K562 (cell line): ENCODE results near the gene CD22. TPM values are rescaled to one million over a fixed set of nuclear protein-coding genes. Genes with fewer than 3 reads are reported as not detected.
A peak's percentile ranks its signal among the peaks of the same experiment; 100 is the strongest.
"Not testable (repeated sequence)": the region's sequence is repeated elsewhere in the genome, so short reads cannot be mapped to it uniquely, and the experiment has no call there.

Source experiments
- ATAC-seq: fragments of 200-7000 bp; cut with Tn5 transposase; 3 replicates; pipeline ENCODE4 v1.9.1; 2020; ENCODE audit warnings: moderate library complexity
- BruUV-seq: library from RNA; stranded (reverse); fragments of 400-500 nt; replicated peaks from 2 replicates; lab custom pipeline; 2021; lab: Mats Ljungman, UMichigan
- CTCF ChIA-PET: fragments of 300-600 bp; formaldehyde crosslinking; extraction: SDS; loops from one replicate; lab custom pipeline; 2021; ENCODE audit warnings: low intra/inter-chr PET ratio; lab: Yijun Ruan, JAX
- POLR2A ChIA-PET: fragments of 300-600, 350-650 bp; sonication (Branson Sonifier 250); formaldehyde crosslinking; extraction: SDS; loops from one replicate; lab custom pipeline; 2021; ENCODE audit warnings: antibody characterized with exemption, inconsistent platforms; lab: Yijun Ruan, JAX
- DNase-seq, 4 experiments: peaks; one replicate each; pipeline versions ENCODE4 v3.0.0 to v3.0.0-alpha.2; 2011 to 2018; ENCODE audit warnings: low spot score in 3 of 4, mixed read lengths in 3 of 4; ENCODE audit errors: extremely low read depth in 1 of 4
- FAIRE-seq: peaks from 2 replicates; lab custom pipeline; 2011; peaks lifted over from hg19 to GRCh38; lab: Jason Lieb, UNC
- H2AFZ ChIP-seq: 2 replicates; pipeline ENCODE4 v1.6.0; 2011; ENCODE audit warnings: low read depth, low read length, control low read depth, inconsistent platforms
- H3K27ac ChIP-seq: fragments of 200-600 bp; 3 replicates; pipeline ENCODE4 v1.8.0; 2011; ENCODE audit warnings: low read depth, mild to moderate bottlenecking, control low read depth, inconsistent platforms, low read length, moderate library complexity, mixed read lengths; ENCODE audit errors: extremely low read depth
- H3K27me3 ChIP-seq, 2 experiments: fragments of 300-600 bp in 1 of 2; 2 replicates in 1 of 2; 3 replicates in 1 of 2; pipeline versions ENCODE4 v1.6.0 to v1.8.0; 2011; ENCODE audit warnings: inconsistent platforms in 2 of 2, low read length in 2 of 2, mild to moderate bottlenecking in 1 of 2, mixed read lengths in 1 of 2, moderate library complexity in 1 of 2; ENCODE audit not compliant: control insufficient read depth in 2 of 2, insufficient read depth in 2 of 2
- H3K36me3 ChIP-seq: fragments of 300-600 bp; 3 replicates; pipeline ENCODE4 v1.8.0; 2011; ENCODE audit warnings: mild to moderate bottlenecking, low read length, inconsistent platforms; ENCODE audit not compliant: control insufficient read depth, insufficient read depth
- H3K4me1 ChIP-seq, 2 experiments: fragments of 200-600 bp in 1 of 2; replicated peaks in 1 of 2; 2 replicates in 1 of 2; 3 replicates in 1 of 2; pipeline versions ENCODE4 v1.5.1 to v1.8.0; 2011; ENCODE audit warnings: inconsistent platforms in 2 of 2, low read length in 2 of 2, mild to moderate bottlenecking in 1 of 2, mixed read lengths in 1 of 2, moderate library complexity in 1 of 2; ENCODE audit not compliant: control insufficient read depth in 2 of 2, insufficient read depth in 2 of 2
- H3K4me2 ChIP-seq: 2 replicates; pipeline ENCODE4 v1.6.1; 2011; ENCODE audit warnings: low read length, control low read depth, inconsistent platforms, mixed read lengths; ENCODE audit not compliant: insufficient read depth
- H3K4me3 ChIP-seq: fragments of 200-600 bp; sonication (generic), shearing (Covaris generic); 2 replicates; pipeline ENCODE4 v1.5.1; 2016; ENCODE audit warnings: control low read depth, inconsistent platforms
- H3K79me2 ChIP-seq: fragments of 200-600 bp; 3 replicates; pipeline ENCODE4 v1.8.0; 2011; ENCODE audit warnings: low read length, inconsistent platforms; ENCODE audit not compliant: control insufficient read depth, insufficient read depth
- H3K9ac ChIP-seq, 2 experiments: 2 replicates each; pipeline versions ENCODE4 v1.6.0 to v1.6.1; 2011; ENCODE audit warnings: low read depth in 2 of 2, low read length in 2 of 2, control low read depth in 1 of 2, inconsistent platforms in 1 of 2, mild to moderate bottlenecking in 1 of 2, mixed read lengths in 1 of 2; ENCODE audit not compliant: insufficient read depth in 1 of 2
- H3K9me1 ChIP-seq: one replicate; pipeline ENCODE4 v1.6.0; 2011; ENCODE audit warnings: inconsistent platforms, mild to moderate bottlenecking, low read length, moderate library complexity; ENCODE audit not compliant: control insufficient read depth, insufficient read depth
- H3K9me3 ChIP-seq: replicated peaks from 2 replicates; pipeline ENCODE4 v1.5.1; 2011; ENCODE audit warnings: low read depth, low read length, inconsistent platforms; ENCODE audit not compliant: control insufficient read depth, insufficient read depth
- H4K20me1 ChIP-seq: replicated peaks from 2 replicates; pipeline ENCODE4 v1.6.1; 2011; ENCODE audit warnings: low read length, inconsistent platforms, mixed read lengths; ENCODE audit not compliant: control insufficient read depth, insufficient read depth
- CEBPB ChIP-seq: fragments of 450-650 bp; IDR thresholded peaks from 2 replicates; pipeline ENCODE4 v1.6.1; 2016; ENCODE audit warnings: missing genetic modification characterization, missing compliant biosample characterization
- CEBPG ChIP-seq, 3 experiments: fragments of 200-800 bp in 1 of 3; sonication (Bioruptor generic) in 1 of 3; sonication (generic) in 1 of 3; formaldehyde crosslinking in 1 of 3; IDR thresholded peaks in 2 of 3; conservative IDR thresholded peaks in 1 of 3; 2 replicates each; pipeline versions ENCODE4 v1.6.1 to v1.8.0; 2016 to 2022; ENCODE audit warnings: missing compliant biosample characterization in 2 of 3, missing genetic modification characterization in 2 of 3, mild to moderate bottlenecking in 1 of 3, missing genetic modification reagents in 1 of 3
- WGBS: fragments of 100-300 bp; shearing (Covaris generic); methylation state at CpG from one replicate; pipeline ENCODE4 v1.1.6; 2016; ENCODE audit warnings: low coverage, mixed read lengths; ENCODE audit not compliant: insufficient coverage; ENCODE audit errors: missing lambda C conversion rate; 5-methylcytosine and 5-hydroxymethylcytosine counted together
- in situ Hi-C: fragments of 300-500 bp; cut with MboI; formaldehyde crosslinking; loops from 4 replicates; pipeline ENCODE4 v1.15.0; 2018; ENCODE audit warnings: inconsistent platforms, mixed read lengths
- intact Hi-C: fragments of 100-400 bp; cut with micrococcal nuclease; formaldehyde crosslinking; loops from 2 replicates; pipeline ENCODE4 v1.14.2; 2022
- polyA plus RNA-seq, 8 experiments: library from polyadenylated mRNA; depleted of rRNA in 4 of 8; stranded (reverse) in 5 of 8; unstranded in 3 of 8; fragments of >200 nt; fragmentation: Nextera tagmentation in 2 of 8; fragmentation: Illumina TruSeq in 1 of 8; extraction: Ambion mirVana in 2 of 8; extraction: Trizol in 1 of 8; gene quantifications; 2 replicates each; pipeline versions ENCODE4 v1.2.1 to v1.2.3, GENCODE V29; 2011 to 2014; ENCODE audit warnings: inconsistent platforms in 1 of 8, missing spikeins in 1 of 8
- total RNA-seq, 7 experiments: library from RNA; depleted of rRNA in 6 of 7; stranded (reverse); fragments of >200 nt in 6 of 7; fragmentation: Illumina TruSeq in 2 of 7; extraction: Trizol in 2 of 7; gene quantifications; 2 replicates each; pipeline versions ENCODE4 v1.2.1 to v1.2.3, GENCODE V29; 2011 to 2021; ENCODE audit warnings: low replicate concordance in 1 of 7
- TF ChIP-seq, protein P1 (sequence below): fragments of 450-650 bp; IDR thresholded peaks from 2 replicates; pipeline ENCODE4 v1.6.1; 2016; ENCODE audit warnings: missing biosample characterization, missing genetic modification characterization

Gene CD22
- total and polyA plus RNA-seq, 9 of the 15 experiments (the other 6 are each of a cell fraction or from before 2014, with no cell fraction given) = 0.29 to 5.0 (median 3.5) TPM

DNA sequence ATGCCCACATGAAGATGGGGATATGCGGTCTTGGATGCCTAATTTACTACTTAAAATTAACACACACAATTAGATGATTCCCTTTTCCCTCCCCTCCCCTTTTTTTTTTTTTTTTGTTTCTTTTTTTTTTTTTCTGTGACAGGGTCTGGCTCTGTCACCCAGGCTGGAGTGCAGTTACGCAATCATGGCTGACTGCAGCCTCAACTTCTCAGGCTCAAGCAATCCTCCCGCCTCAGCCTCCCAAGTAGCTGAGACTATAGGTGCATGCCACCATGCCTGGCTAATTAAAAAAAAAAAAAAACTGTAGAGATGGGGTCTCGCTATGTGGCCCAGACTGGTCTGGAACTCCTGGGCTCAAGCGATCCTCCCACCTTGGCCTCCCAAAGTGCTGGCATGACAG, 50.6 kb downstream of the CD22 start:
- ATAC-seq, H4K20me1 ChIP-seq, H3K4me3 ChIP-seq, H3K9me3 ChIP-seq, POLR2A ChIA-PET, H3K27me3 ChIP-seq, FAIRE-seq, H3K9ac ChIP-seq, BruUV-seq, intact Hi-C loops, H3K27ac ChIP-seq, H3K9me1 ChIP-seq, H2AFZ ChIP-seq, H3K79me2 ChIP-seq, in situ Hi-C loops, H3K36me3 ChIP-seq, DNase-seq: not testable (repeated sequence)
- H3K4me1 ChIP-seq = peaks cover 23 to 30% of the 10 kb centered on the region in 2 experiments; a peak in 4 of 5 replicates
- TF ChIP-seq, protein P1, sequence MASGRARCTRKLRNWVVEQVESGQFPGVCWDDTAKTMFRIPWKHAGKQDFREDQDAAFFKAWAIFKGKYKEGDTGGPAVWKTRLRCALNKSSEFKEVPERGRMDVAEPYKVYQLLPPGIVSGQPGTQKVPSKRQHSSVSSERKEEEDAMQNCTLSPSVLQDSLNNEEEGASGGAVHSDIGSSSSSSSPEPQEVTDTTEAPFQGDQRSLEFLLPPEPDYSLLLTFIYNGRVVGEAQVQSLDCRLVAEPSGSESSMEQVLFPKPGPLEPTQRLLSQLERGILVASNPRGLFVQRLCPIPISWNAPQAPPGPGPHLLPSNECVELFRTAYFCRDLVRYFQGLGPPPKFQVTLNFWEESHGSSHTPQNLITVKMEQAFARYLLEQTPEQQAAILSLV = 0 out of 2 replicates have a peak, but pooled peaks have one; percentile 45
- TF ChIP-seq CEBPG (CRISPR knock-in tag; IDR thresholded peaks at IDR 0.05) = peak; percentile 46; the same call in 1 of the 2 replicates
- TF ChIP-seq CEBPG (tag; conservative IDR thresholded peaks at IDR 0.05 in 1 of 2, IDR thresholded peaks at IDR 0.05 in 1 of 2) = peak; percentile 62 to 84
- TF ChIP-seq CEBPB (tag) = peak; percentile 93
- peak overlapping the region; percentile 68; the same call in 1 of the 2 replicates for H3K4me2 ChIP-seq
- WGBS = 71% methylated on average over 4 of the region's 5 CpGs
- CTCF ChIA-PET = interaction anchor here (0.6 kb wide), 1 partner anchor 45 kb away, joined by 4 read pairs; no protein-coding TSS in a partner anchor
